ENCODE data around the gene ZNF782. TPM values are rescaled to one million over a fixed set of nuclear protein-coding genes. Genes with fewer than 3 reads are reported as not detected.

The ZNF782 gene
- total RNA-seq, 1 experiment from 2014 or later, result 4.9 TPM

DNA sequence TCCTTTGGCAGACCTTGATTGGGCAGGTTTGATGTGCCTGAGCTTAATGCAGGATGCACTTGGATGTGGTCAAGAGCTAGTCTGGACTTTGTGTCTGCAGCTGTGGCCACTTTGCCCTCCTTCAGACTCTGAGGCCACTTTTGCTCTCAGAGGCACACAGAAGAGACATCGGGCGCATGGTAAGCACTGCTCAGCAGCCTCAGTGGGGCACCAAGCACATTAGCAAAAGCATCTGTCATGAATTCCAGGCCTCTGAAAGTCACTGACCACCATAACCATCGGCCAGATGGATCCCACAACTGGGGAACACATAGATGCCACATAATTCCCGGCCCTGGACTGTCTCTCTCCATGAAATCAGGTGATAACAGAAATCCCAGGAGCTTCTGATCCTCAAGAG lies 34.3 kb upstream of the ZNF782 start:
- Histone ChIP-seq H2BK5ac (ENCODE audit: insufficient read length, low read length) (no peak overlapping the region), H3K14ac (ENCODE audit: insufficient read depth, low read length) (no peak overlapping the region), H2BK12ac (ENCODE audit: insufficient read length, low read depth, low read length) (no peak overlapping the region), H2BK20ac (ENCODE audit: low read depth, low read length, poor library complexity, severe bottlenecking) (no peak overlapping the region), H3K4me2 (ENCODE audit: insufficient read depth, insufficient read length, low read length) (no peak overlapping the region), H3K27me3 (ENCODE audit: insufficient read depth, low read length) (no peaks in the 10 kb centered on the region), H3K4ac (ENCODE audit: low read depth, low read length) (no peak overlapping the region), H3K23me2 (ENCODE audit: insufficient read length, low read depth, low read length, poor library complexity, severe bottlenecking) (no peaks in the 10 kb centered on the region), H3K4me1 (ENCODE audit: insufficient read depth, low read length) (no peaks in the 10 kb centered on the region), H4K20me1 (ENCODE audit: control insufficient read depth, insufficient read depth, insufficient read length) (no peaks in the 10 kb centered on the region), H3K9me3 (ENCODE audit: control insufficient read depth, low read depth, low read length) (no peaks in the 10 kb centered on the region), H2AK5ac (ENCODE audit: insufficient read length, low read length) (no peak overlapping the region), H3K79me2 (ENCODE audit: insufficient read depth, low read length) (no peaks in the 10 kb centered on the region), H2AFZ (ENCODE audit: low read length) (no peak overlapping the region), H3K79me1 (ENCODE audit: insufficient read depth, low read depth, low read length, poor library complexity, severe bottlenecking) (no peaks in the 10 kb centered on the region), H3K9ac (ENCODE audit: extremely low read depth, insufficient read length, low read length) (no peak overlapping the region), H3K23ac (ENCODE audit: insufficient read length, low read depth, low read length) (no peak overlapping the region), H4K5ac (ENCODE audit: insufficient read length, low read depth, low read length) (no peak overlapping the region), H4K8ac (replicated peaks; ENCODE audit: insufficient read length, low read depth, low read length) (no peak overlapping the region), H3K18ac (ENCODE audit: insufficient read length, low read depth, low read length) (no peak overlapping the region), H2BK120ac (ENCODE audit: low read depth, low read length, poor library complexity, severe bottlenecking) (no peak overlapping the region), H2BK15ac (ENCODE audit: low read depth, low read length) (no peak overlapping the region), H3T11ph (ENCODE audit: low read length) (no peak overlapping the region), H3K56ac (ENCODE audit: insufficient read length, low read depth, low read length) (no peak overlapping the region), H3K27ac (ENCODE audit: insufficient read length, low read depth, low read length) (no peak overlapping the region), H4K91ac (ENCODE audit: insufficient read length, low read depth, low read length) (no peak overlapping the region)
- no peak overlapping the region for H3K27ac Mint-ChIP-seq
- no peak for DNase-seq
- no peak overlapping the region for H3K4me3 Mint-ChIP-seq
- no CpG with 5 or more reads among the region's 4 CpGs for WGBS (ENCODE audit: extremely low coverage, insufficient read length, low lambda C conversion rate)
- peaks cover 5 to 9% (median 6%) of the 10 kb centered on the region in 3 experiments; a peak in 3 of 7 replicates for H3K36me3 Mint-ChIP-seq (ENCODE audit: insufficient read depth in 1 of 3, low read depth in 3 of 3)
- no peak for TF ChIP-seq CTCF (conservative IDR thresholded peaks at IDR 0.05)
- no peaks in the 10 kb centered on the region for H3K27me3 Mint-ChIP-seq (ENCODE audit: low read depth)
- no peaks in the 10 kb centered on the region for H3K9me3 Mint-ChIP-seq
- no peaks in the 10 kb centered on the region for H3K4me1 Mint-ChIP-seq
